ENCODE results near the gene PTPN22.

Gene PTPN22

DNA sequence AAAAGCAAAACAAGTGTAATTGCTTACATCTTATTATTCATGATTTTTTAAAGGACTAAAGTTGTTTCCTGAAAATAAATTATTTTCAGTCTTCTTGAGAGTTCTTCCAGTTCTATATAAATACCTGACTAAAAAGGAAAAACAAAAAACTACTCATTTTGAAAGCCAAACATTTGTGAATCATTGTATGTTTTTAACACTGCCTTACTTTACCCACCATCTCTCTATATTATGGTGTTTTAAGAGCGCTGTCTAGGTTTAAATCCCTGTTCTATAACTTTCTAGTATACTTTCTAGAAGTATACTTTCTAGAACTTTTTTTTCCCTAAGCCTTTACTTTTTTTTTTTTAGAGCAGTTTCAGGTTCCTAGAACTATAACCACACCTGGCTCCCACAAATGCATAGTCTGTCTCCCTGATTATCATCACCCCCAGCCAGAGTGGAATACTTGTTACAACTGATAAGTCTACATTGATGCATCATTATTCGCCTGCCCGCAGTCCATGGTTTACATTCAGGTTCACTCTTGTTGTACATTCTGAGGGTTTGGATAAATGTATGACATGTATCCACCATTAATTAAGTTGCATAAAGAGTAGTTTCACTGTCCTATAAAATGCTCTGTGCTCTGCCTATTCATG, 69.0 kb downstream of the PTPN22 start:
- peak overlapping the region; percentile 11 for H3K4me3 Mint-ChIP-seq
- peak overlapping the region; percentile 19 for H3K27ac Mint-ChIP-seq
- H3K9me3 Mint-ChIP-seq = no peaks in the 10 kb centered on the region
- no peaks in the 10 kb centered on the region for H3K27me3 Mint-ChIP-seq
- H3K36me3 Mint-ChIP-seq = peaks cover 12% of the 10 kb centered on the region
- peaks cover 90% of the 10 kb centered on the region for H3K4me1 Mint-ChIP-seq

DNA sequence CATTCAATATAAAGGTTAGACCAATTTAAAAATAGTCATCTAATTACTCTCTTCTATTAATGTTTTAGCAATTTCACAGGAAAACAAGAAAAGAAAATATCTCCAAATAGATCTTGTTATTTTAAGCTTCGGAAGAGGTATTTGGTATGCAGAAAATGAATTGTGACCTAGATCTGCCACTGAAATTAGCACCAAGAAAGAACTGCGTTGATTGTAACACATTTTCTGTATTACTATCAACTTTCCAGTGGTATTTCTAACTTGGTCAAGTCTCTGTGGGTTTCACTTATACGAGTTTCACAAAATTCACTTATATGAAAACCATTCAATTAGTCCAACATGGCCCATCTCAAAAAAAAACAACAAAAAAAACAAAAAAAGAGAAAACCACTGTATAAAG, 71.0 kb downstream of the PTPN22 start:
- Mint-ChIP-seq H3K4me1 (peaks cover 84% of the 10 kb centered on the region), H3K27me3 (no peaks in the 10 kb centered on the region), H3K4me3 (no peak overlapping the region), H3K36me3 (peaks cover 20% of the 10 kb centered on the region), H3K9me3 (no peaks in the 10 kb centered on the region), H3K27ac (no peak overlapping the region)

DNA sequence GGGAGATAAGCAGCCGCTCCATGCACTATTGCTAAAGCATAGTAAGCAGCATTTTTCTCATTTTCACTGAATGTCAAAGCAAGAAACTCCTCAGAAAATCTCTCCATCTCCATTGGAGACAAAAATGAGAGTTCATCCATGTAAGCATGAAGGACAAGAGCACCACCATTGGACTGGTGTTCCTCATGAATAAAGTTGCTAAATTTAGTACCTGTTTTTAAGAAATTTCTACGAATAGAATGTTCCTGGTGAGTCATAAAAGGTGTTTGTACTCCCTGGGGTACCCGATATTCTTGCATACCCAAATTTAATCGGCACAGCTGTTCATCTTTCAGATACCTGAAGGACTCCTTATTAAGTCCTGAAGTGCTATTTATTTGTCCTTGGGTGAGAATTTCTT, 74.0 kb downstream of the PTPN22 start:
- H3K27me3 Mint-ChIP-seq = no peaks in the 10 kb centered on the region
- H3K4me1 Mint-ChIP-seq = peaks cover 83% of the 10 kb centered on the region
- no peaks in the 10 kb centered on the region for H3K9me3 Mint-ChIP-seq
- no peak overlapping the region for H3K4me3 Mint-ChIP-seq
- peaks cover 30% of the 10 kb centered on the region for H3K36me3 Mint-ChIP-seq
- no peak overlapping the region for H3K27ac Mint-ChIP-seq

DNA sequence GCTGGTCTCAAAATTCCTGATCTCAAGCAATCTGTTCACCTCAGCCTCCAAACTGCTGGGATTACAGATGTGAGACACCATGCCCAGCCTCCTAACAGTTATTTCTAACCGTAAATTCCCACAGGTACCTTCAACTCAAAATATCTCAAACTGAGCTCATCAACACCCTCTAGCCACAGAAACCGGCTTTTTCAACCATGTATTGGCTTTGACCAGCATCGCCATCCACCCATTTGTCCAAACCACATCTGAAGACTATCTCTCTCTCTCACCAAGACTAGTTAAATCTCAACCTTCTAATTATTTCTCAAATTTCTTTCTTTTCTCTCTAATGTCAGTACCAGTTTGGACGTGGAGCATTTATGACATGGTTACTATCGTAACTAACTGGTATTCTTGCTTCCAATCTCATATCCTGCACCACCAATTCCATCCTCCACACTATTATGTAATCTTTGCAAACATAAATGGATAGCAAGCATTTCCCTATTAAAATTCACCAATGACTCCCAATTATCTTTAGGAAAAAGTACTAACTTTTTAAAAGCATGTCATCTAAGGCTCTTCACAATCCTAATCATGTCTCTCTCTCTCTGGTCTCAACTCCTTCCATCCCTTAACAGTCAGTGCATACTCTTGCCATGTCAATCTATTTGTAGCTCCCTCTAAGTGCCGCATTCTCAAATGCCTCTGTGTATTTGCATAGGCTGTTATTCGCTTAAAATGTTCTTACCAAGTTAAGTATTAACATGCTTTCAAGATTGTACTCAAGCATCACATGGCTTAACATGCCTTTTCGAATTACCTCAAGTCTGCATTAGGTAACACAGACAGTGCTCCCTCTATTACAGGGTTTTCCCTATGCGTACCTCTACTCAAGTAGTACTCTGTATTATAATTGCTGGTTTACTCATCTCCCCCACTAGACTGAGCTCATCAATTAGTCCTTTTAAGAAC, 77.4 kb downstream of the PTPN22 start:
- peaks cover 36% of the 10 kb centered on the region for H3K36me3 Mint-ChIP-seq
- H3K9me3 Mint-ChIP-seq = no peaks in the 10 kb centered on the region
- no peaks in the 10 kb centered on the region for H3K27me3 Mint-ChIP-seq
- H3K4me3 Mint-ChIP-seq = peak overlapping the region; percentile 12
- peak overlapping the region; percentile 64 for H3K27ac Mint-ChIP-seq
- H3K4me1 Mint-ChIP-seq = peaks cover 85% of the 10 kb centered on the region

DNA sequence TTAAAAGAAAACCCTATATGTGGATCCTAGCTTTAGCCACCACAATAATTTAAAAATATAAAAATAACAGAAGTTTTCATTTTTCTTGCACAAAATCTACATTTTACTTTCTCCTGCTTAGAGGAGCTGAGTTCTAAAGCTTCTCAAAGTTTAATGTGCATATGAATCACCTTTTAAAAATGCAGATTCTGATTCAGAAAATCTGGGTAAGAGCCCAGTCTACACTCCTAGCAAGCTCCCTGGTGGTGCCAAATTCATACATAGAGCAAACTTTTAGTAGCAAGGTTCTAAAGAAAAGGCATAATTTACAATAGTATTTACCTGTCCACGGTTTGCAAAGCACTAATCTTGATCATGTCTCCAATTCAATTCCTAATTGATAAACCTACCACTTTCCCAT, 78.5 kb downstream of the PTPN22 start:
- Mint-ChIP-seq H3K27ac (no peak overlapping the region), H3K27me3 (no peaks in the 10 kb centered on the region), H3K9me3 (no peaks in the 10 kb centered on the region), H3K36me3 (peaks cover 37% of the 10 kb centered on the region), H3K4me1 (peaks cover 86% of the 10 kb centered on the region), H3K4me3 (no peak overlapping the region)

DNA sequence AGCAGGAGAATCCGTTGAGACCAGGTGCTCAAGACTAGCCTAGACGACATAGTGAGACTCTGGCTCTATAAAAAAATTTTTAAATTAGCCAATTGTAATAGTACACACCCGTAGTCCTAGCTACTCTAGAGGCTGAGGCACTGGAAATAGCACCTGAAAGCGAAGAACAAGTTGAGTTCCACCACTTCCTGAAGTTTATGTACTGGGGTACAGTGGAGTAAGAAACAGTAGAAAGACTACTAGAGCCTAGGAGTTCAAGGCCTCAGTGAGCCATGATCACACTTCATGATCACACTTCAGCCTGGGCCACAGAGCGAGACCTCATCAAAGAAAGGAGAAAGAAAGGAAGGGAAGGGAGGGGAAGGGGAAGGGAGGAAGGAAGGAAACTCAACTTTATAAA, 79.0 kb downstream of the PTPN22 start:
- H3K4me3 Mint-ChIP-seq = peak overlapping the region; percentile 12

DNA sequence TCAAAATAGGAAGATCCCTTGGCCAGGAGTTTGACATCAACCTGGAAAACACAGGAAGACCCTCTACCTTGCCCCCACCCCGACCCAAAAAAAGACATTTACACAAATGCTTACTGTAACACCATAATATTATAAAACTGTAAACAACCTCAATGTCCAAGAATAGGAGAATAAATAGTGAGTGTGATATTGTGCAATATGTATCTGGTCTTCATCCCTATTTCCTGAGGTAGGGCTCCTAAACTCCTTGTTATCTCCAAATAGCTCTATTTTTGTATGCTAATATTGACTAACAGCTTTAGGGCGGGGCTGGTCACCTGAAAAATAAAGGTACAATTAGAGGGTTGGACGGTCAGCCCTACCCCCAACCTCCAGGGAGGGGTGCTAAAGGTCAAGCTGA, 82.7 kb downstream of the PTPN22 start:
- Mint-ChIP-seq H3K27me3 (no peaks in the 10 kb centered on the region), H3K9me3 (no peaks in the 10 kb centered on the region), H3K36me3 (peaks cover 15% of the 10 kb centered on the region), H3K27ac (no peak overlapping the region), H3K4me1 (peaks cover 82% of the 10 kb centered on the region), H3K4me3 (no peak overlapping the region)

More for the DNA sequence above, 79.0 kb downstream of the PTPN22 start:
- Mint-ChIP-seq H3K36me3 (peaks cover 37% of the 10 kb centered on the region), H3K27ac (peak overlapping the region; percentile 84), H3K9me3 (no peaks in the 10 kb centered on the region), H3K4me1 (peaks cover 86% of the 10 kb centered on the region), H3K27me3 (no peaks in the 10 kb centered on the region)

DNA sequence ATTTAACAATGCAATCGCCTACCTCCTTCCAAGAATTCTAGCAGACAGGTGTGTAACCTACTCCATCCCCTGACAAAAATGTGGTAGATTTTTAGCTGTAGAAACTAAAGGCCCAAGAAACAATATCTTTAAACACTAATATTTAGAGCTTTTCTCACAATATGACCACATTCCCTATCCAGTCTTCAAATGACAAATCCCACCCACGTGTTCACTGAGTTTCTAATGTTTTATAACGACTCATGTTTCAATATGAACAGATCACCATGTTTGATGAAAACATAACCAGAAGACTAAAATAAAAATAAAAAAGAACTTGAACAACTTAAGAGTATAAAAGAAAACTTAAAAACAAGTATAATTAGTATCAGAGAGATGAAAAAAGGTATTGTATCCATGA, 83.8 kb downstream of the PTPN22 start:
- Mint-ChIP-seq H3K27ac (peak overlapping the region; percentile 65), H3K9me3 (no peaks in the 10 kb centered on the region), H3K4me1 (peaks cover 73% of the 10 kb centered on the region)

DNA sequence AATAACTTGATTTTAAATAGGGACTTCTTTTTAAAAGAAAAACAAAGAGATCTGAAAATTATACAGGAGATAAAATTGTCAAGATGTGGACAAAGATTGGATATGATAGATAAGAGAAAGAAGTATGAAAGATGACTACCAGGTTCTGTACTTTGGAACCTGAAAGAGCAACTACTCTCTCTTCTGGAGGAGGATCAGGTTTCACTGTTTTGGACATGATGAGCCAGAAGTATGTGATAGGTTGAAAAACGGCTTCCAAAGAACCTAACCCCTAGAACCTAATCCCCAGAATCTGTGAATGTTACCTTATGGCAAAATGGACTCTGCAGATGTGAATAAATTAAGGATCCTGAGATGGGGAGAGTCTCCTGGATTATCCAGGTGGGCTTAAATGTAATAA, 85.4 kb downstream of the PTPN22 start:
- Mint-ChIP-seq H3K36me3 (peaks cover 15% of the 10 kb centered on the region), H3K4me1 (peaks cover 58% of the 10 kb centered on the region), H3K27me3 (no peaks in the 10 kb centered on the region), H3K27ac (peak overlapping the region; percentile 94), H3K4me3 (no peak overlapping the region), H3K9me3 (no peaks in the 10 kb centered on the region)

More for the DNA sequence above, 83.8 kb downstream of the PTPN22 start:
- Mint-ChIP-seq H3K36me3 (peaks cover 15% of the 10 kb centered on the region), H3K4me3 (no peak overlapping the region), H3K27me3 (no peaks in the 10 kb centered on the region)

DNA sequence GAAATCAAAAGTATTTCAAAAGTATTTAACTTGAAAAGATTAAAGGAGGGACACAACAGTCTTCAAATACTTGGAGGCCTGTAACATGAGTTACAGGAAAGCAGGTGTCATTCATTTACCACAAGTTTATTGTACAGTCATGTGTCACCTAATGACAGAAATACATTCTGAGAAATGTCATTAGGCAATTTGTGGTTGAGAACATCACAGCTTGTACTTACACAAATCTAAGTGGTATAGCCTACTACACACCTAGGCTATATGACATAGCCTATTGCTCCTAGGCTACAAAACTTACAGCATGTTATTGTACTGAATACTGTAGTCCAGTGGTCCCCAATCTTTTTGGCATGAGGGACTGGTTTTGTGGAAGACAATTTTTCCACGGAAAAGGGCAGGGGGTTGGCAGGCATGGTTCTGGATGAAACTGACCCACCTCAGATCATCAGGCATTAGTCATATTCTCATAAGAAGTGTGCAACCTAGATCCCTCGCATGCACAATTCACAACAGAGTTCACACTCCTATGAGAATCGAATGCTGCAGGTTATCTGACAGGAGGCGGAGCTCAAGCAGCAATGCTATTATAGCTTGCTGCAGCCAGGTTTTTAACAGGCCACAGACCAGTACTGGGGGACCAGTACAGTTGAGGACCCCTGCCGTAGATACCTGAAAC, 87.3 kb downstream of the PTPN22 start:
- Mint-ChIP-seq H3K4me3 (peak overlapping the region; percentile 71), H3K9me3 (no peaks in the 10 kb centered on the region), H3K27ac (no peak overlapping the region), H3K36me3 (peaks cover 9% of the 10 kb centered on the region), H3K27me3 (no peaks in the 10 kb centered on the region), H3K4me1 (peaks cover 40% of the 10 kb centered on the region)

DNA sequence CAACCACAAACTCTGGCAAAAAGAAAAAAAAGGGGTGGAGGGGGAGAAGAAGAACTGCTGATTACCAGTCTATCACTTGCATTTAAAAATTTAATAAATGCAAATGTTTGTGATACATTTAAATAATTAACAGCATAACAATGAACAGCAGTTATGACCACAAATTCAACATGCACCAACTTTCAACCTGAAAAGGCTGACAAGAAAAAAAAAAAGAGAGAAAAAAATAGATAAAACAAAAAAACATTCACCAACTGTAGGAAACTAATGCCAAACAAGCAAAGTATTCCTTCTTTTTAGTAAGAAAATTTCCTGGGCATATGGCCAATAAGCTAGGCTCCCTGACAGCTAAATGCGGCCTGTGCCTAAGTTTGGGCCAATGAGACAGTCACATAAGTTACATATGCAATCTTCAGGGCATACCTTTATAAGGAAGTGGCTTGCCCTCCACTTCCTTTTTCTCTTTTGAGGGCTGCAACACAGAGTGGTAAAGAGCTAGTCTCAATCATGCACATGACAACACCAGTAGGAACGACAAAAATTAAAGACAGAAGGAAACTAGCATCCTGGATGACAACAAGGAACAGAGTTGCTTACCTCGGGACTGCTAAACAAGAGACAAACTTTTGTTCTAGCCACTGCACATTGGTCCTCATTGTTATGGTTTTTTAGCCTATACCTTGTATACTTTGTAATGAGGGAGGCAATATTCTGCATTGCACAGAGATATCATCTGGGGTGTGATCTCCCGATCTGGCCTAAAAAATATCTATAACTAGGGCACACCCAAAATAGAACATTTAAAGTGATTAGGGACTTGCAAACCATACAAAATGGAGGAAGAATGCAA, 88.0 kb downstream of the PTPN22 start:
- peaks cover 33% of the 10 kb centered on the region for H3K4me1 Mint-ChIP-seq
- no peaks in the 10 kb centered on the region for H3K9me3 Mint-ChIP-seq
- H3K4me3 Mint-ChIP-seq = peak overlapping the region; percentile 71
- H3K27ac Mint-ChIP-seq = no peak overlapping the region
- no peaks in the 10 kb centered on the region for H3K27me3 Mint-ChIP-seq
- H3K36me3 Mint-ChIP-seq = peaks cover 11% of the 10 kb centered on the region

DNA sequence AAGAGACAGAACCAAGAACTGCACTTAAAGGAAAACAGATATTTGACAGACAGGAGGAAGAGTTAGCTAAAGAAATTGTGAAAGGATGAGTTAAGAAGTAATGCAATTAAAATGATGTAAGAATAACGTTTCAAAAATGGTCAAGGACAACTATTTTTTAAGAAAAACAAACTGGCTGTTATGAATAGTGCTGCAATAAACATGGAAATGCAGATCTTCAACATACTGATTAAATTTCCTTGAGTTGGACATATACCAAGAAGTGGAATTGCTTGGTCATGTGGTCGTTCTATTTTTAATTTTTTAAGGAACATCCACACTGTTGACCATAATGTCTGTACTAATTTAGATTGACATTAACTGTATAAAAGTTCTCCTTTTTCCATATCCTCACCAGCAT, 89.1 kb downstream of the PTPN22 start:
- no peaks in the 10 kb centered on the region for H3K27me3 Mint-ChIP-seq
- H3K27ac Mint-ChIP-seq = no peak overlapping the region
- H3K4me3 Mint-ChIP-seq = no peak overlapping the region
- peaks cover 22% of the 10 kb centered on the region for H3K4me1 Mint-ChIP-seq
- H3K36me3 Mint-ChIP-seq = peaks cover 8% of the 10 kb centered on the region
- no peaks in the 10 kb centered on the region for H3K9me3 Mint-ChIP-seq

DNA sequence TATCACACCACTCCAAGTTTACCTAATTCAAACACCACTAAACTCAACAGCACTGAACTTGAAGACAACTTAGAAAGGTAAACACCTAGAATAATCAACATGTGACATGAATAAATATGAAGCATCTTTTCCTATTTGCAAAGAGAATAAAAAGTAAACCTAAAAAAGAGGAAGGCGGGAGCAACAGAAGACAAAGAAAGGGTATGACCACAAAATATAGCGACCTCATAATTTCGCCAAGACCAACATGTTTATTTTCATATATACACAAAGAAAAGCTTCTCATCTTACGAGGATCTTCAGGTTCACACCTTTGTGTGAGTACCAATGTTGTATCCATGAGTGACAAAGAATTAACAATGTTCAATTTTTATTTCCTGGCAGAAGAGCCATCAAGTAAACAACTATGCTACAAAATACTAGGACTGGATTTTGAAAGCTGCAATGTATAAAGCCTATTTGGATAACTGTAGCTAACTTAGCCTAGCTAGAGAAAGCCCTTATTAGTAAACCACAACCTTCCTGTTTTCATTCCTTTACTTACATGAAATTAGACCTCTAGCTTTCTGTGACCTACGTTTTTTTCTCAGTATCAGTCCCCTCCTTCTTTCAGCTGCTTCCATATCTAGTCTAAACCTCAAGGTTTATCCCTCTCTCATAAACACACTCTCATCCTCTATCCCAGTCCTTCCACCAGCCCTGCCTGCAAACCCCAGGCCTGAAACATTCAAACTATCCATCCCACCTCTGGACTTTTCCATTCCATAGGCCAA, 91.0 kb downstream of the PTPN22 start:
- no peak overlapping the region for H3K4me3 Mint-ChIP-seq
- peaks cover 13% of the 10 kb centered on the region for H3K36me3 Mint-ChIP-seq
- H3K27ac Mint-ChIP-seq = no peak overlapping the region
- no peaks in the 10 kb centered on the region for H3K27me3 Mint-ChIP-seq
- no peaks in the 10 kb centered on the region for H3K9me3 Mint-ChIP-seq
- peaks cover 5% of the 10 kb centered on the region for H3K4me1 Mint-ChIP-seq

DNA sequence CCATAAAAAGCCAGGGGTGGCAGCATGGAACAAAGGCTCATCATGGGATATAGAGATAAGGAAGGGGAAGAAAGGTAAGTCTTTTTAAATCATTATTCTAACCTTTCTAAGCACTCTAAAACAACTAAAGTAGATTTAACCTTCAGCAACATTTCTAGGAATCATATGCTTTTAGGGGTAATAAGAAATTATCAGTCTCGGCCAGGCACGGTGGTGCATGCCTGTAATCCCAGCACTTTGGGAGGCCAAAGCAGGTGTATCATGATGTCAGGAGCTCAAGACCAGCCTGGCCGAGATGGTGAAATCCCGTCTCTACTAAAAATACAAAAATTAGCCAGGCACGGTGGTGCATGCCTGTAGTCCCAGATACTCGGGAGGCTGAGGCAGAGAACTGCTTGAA, 92.0 kb downstream of the PTPN22 start:
- no peak overlapping the region for H3K27ac Mint-ChIP-seq
- no peaks in the 10 kb centered on the region for H3K4me1 Mint-ChIP-seq
- H3K36me3 Mint-ChIP-seq = peaks cover 13% of the 10 kb centered on the region
- no peaks in the 10 kb centered on the region for H3K27me3 Mint-ChIP-seq
- H3K4me3 Mint-ChIP-seq = no peak overlapping the region
- no peaks in the 10 kb centered on the region for H3K9me3 Mint-ChIP-seq

Measured in activated naive CD4-positive, alpha-beta T cell treated with anti-CD3 and anti-CD28 coated beads, Interleukin-2, amount 50 U/mL, for 24 hours (primary cell).